ENCODE measurements around the gene HPX.

HPX gene

GRCh38 chr11:6472934-6473333, 32.1 kb upstream of the HPX start:
- H3K9me3 ChIP-seq: no peaks in the 10 kb centered on the region
- H3K27me3 ChIP-seq: no peaks in the 10 kb centered on the region
- H3K4me1 ChIP-seq: peaks cover 9% of the 10 kb centered on the region
- H3K4me3 ChIP-seq (ENCODE audit: low read depth, low read length): peak overlapping the region; percentile 73
- no peaks in the 10 kb centered on the region for H3K36me3 ChIP-seq
- TF ChIP-seq CTCF (IDR thresholded peaks at IDR 0.05; ENCODE audit: low read depth, low read length): no peak
- DNase-seq: no peak

GRCh38 chr11:6469599-6469998, 28.8 kb upstream of the HPX start:
- no peak overlapping the region for H3K4me3 ChIP-seq (ENCODE audit: low read depth, low read length)
- DNase-seq: no peak
- H3K9me3 ChIP-seq: no peaks in the 10 kb centered on the region
- TF ChIP-seq CTCF (IDR thresholded peaks at IDR 0.05; ENCODE audit: low read depth, low read length): no peak
- no peaks in the 10 kb centered on the region for H3K27me3 ChIP-seq
- no peaks in the 10 kb centered on the region for H3K36me3 ChIP-seq
- peaks cover 9% of the 10 kb centered on the region for H3K4me1 ChIP-seq

GRCh38 chr11:6468712-6469495, 28.1 kb upstream of the HPX start:
- no peak overlapping the region; the same call in 1 of the 2 replicates for H3K4me3 ChIP-seq (ENCODE audit: low read depth, low read length)

GRCh38 chr11:6459099-6459450, 18.3 kb upstream of the HPX start:
- TF ChIP-seq CTCF (IDR thresholded peaks at IDR 0.05; ENCODE audit: low read depth, low read length): no peak
- no peaks in the 10 kb centered on the region for H3K4me1 ChIP-seq
- no peak overlapping the region for H3K4me3 ChIP-seq (ENCODE audit: low read depth, low read length)
- no peaks in the 10 kb centered on the region for H3K27me3 ChIP-seq
- DNase-seq: no peak
- H3K36me3 ChIP-seq: no peaks in the 10 kb centered on the region
- H3K9me3 ChIP-seq: no peaks in the 10 kb centered on the region

More at GRCh38 chr11:6468712-6469495, 28.1 kb upstream of the HPX start:
- Histone ChIP-seq H3K36me3 (no peaks in the 10 kb centered on the region), H3K4me1 (peaks cover 9% of the 10 kb centered on the region), H3K9me3 (no peaks in the 10 kb centered on the region), H3K27me3 (no peaks in the 10 kb centered on the region)
- TF ChIP-seq CTCF (IDR thresholded peaks at IDR 0.05; ENCODE audit: low read depth, low read length): no peak
- peak; percentile 91 for DNase-seq

GRCh38 chr11:6458352-6459098, 17.7 kb upstream of the HPX start:
- no peaks in the 10 kb centered on the region for H3K9me3 ChIP-seq

More at GRCh38 chr11:6458352-6459098, 17.7 kb upstream of the HPX start:
- TF ChIP-seq CTCF (IDR thresholded peaks at IDR 0.05; ENCODE audit: low read depth, low read length): no peak
- Histone ChIP-seq H3K27me3 (no peaks in the 10 kb centered on the region), H3K4me1 (no peaks in the 10 kb centered on the region), H3K4me3 (ENCODE audit: low read depth, low read length) (no peak overlapping the region), H3K36me3 (no peaks in the 10 kb centered on the region)
- DNase-seq: no peak

Data from BE2C (cell line).